MM.1S (cell line): ENCODE measurements around the gene LRRC4C.

Experiments
- EZH2 ChIP-seq: fragments of 300-600 bp; sonication (generic); optimal IDR thresholded peaks from 2 replicates; pipeline ENCODE3; 2017; ENCODE audit warnings: low read depth, mild to moderate bottlenecking, antibody characterized with exemption, low read length, mixed read lengths
- TF ChIP-seq, protein P1 (sequence below): fragments of 300-600 bp; sonication (generic); IDR thresholded peaks from 2 replicates; pipeline ENCODE4 v1.5.1; 2016; ENCODE audit warnings: antibody characterized with exemption, low read length, mixed read lengths

DNA sequence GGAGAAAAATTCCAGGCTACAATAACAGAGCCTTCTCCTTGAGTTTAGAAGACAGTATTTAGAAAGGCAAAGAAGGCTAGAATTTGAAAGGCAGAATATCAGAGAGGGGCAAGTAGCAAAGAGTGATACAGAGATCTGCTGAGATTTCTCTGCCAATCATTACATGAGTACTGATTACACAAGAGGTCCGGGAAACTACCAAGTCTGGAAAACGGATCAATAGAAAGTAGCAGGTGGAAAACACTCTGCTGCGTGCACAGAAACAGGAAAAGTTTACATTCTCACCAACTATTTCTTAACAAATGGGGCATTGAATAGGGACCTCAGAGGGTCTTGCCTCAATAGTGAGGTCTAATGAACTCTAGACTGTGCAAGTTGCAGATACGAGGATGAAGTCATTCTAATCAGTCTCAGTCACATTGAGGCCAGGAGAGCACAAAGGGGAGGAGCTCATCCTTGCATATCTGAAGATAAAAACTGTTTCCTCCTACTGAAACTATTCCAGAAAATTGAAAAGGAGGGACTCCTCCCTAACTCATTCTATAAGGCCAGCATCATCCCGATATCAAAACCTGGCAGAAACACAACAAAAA is 1099.2 kb downstream of the LRRC4C start:
- TF ChIP-seq, protein P1, sequence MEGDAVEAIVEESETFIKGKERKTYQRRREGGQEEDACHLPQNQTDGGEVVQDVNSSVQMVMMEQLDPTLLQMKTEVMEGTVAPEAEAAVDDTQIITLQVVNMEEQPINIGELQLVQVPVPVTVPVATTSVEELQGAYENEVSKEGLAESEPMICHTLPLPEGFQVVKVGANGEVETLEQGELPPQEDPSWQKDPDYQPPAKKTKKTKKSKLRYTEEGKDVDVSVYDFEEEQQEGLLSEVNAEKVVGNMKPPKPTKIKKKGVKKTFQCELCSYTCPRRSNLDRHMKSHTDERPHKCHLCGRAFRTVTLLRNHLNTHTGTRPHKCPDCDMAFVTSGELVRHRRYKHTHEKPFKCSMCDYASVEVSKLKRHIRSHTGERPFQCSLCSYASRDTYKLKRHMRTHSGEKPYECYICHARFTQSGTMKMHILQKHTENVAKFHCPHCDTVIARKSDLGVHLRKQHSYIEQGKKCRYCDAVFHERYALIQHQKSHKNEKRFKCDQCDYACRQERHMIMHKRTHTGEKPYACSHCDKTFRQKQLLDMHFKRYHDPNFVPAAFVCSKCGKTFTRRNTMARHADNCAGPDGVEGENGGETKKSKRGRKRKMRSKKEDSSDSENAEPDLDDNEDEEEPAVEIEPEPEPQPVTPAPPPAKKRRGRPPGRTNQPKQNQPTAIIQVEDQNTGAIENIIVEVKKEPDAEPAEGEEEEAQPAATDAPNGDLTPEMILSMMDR = no peak
- TF ChIP-seq EZH2 = no peak
